GM19438 (cell line): ENCODE measurements around the gene CDC42BPG.

Experiments used
- ATAC-seq: cut with Tn5 transposase; IDR thresholded peaks from one replicate; pipeline ENCODE4 v1.9.1; 2021; ENCODE audit warnings: low read depth; ENCODE audit not compliant: unreplicated experiment

CDC42BPG gene

GRCh38 chr11:64810271-64810890 lies 34.1 kb downstream of the CDC42BPG start, which contains the start of gene MEN1:
TSS of gene MEN1 (minus strand) at chr11:64810551. CDS start at chr11:64810109, 442 bp downstream.
- ATAC-seq = peak; percentile 57

DNA sequence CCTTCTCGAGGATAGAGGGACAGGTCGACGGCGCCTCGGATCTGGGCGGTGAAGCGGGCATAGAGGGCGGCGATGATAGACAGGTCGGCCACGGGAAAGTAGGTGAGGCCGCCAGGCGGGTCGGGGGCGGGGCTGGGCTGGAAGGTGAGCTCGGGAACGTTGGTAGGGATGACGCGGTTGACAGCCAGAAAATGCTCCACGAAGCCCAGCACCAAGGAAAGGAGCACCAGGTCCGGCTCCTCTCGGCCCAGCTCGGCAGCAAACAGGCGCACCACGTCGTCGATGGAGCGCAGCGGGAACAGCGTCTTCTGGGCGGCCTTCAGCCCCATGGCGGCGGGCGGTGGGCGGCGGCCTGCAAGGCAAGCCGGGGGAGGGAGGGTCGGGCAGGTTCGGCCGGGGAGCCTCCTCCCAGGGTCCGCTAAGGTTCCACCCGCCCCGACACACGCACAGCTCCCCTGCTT lies 34.6 kb downstream of the CDC42BPG start:
- ATAC-seq = no peak

DNA sequence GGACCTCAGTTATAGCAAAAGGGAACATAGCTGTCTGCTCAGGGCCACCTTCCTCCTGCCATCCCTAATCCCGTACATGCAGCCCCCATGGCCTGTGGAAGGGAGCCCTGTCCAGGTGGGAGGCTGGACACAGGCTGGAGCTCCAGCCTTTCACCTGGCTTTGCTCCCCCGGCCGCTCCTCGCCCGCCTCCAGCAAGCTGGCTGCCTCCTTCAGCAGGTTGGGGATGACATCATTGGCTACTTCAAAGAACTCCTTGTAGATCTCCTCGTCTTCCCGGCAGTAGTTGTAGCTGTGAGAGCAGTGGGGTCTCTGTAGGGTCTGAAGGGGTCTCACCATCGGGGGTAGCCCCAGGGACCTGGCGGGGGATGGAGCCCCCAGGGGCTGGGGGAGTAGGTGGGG lies 39.0 kb downstream of the CDC42BPG start:
- no peak for ATAC-seq

DNA sequence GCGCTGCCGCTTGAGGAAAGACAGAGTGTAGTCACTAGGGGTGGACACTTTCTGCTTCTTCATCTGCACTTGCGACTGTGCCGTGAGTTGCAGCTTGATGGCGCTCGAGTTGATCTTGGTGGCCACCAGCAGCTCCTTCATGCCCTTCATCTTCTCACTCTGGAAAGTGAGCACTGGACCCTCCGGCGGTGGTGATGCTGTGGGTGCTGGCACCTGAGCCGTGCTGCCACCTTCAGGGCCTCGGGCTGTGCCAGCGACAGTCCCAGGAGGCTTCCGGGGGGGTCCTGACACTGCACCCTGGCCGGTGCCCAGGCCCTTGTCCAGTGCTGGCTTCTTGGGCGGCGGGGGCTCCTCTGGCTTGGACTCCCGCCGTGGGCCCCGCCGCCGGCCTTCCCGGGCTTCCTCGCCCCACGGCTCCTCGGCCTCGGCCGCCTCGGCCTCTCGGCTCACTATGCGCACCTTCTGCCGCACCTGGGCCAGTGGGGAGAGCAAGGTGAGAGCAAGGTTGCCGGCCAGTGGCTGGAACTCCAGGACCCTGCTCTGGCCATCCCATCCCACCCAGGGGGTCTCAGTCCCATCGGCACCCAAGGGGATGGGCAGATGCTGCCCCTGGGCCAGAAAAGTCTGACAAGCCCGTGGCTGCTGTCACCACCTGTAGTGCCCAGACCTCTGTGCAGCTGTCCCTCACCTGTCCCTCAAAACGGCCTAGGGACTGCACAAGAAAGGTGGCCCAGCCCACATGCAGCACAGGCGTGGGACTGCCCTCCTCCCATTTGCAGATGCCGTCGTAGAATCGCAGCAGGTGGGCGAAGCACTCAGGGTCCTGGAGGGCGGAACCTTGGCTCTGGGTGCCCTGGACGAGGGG lies 39.9 kb downstream of the CDC42BPG start:
- no peak for ATAC-seq

DNA sequence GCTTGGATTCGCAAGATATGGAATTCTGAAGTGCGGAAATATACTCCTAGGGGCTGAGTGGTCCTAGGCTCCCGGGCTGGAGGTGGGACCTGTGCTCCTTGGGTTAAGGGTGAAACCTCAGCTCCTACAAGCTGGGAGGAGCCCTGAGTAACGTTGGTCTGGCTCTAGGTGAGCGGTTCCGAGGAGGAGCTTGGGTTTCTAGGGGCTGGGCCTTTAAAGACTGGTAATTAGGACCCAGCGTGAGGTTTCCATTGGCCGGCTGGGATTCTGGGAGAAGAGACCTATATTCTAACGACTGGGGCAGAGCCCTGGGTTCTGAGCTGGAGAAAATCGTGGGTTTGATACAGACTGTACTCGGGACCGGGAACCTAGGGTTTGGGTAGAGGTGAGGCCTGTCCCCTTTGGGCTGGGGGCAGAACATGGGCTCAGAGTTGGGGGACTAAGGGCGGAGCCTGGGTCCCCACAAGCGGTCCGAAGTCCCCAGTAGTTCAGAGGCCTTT lies 40.6 kb downstream of the CDC42BPG start:
- no peak for ATAC-seq

GRCh38 chr11:64803158-64803845 lies 41.2 kb downstream of the CDC42BPG start, which contains the start of gene MAP4K2:
TSS of gene MAP4K2 (minus strand) at chr11:64803214. CDS start at chr11:64803149, 65 bp downstream.
- peak; percentile 43 for ATAC-seq

DNA sequence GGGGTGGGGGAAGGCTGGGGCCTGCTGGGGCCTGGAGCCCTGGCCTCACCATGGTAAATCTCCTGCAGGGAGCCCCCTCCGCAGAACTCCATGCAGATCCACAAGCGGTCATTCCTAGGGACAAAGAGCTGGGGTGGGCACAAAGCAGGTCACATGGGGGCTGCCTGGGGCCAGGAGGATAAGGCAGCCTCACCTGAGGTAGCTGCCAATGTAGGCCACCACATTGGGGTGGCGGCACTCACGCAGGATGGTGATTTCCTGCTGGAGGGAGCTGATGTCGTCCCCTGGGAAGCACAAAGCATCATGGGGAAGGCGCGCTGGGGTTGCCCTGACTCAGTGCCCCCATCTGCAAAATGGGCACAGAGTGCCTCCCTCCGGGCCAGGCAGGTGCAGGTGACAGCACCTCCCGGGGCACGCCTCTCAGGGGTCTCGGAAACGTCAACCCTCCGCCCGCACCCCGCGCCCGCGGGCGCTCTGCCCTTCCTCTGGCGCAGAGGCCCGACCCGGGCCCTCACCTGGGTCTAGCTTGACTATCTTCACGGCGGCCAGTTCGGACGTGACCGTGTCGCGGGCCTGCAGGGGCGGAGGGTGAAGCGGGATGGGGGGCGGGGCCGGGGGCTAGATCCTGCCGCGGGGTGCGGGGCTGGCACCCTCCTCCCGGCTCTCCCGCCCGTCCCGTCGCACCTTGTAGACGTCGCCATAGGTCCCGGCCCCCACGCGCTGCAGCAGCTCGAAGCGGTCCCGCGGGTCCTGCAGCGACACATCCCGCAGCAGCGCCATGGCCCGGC lies 41.9 kb downstream of the CDC42BPG start:
- ATAC-seq = peak; percentile 14

DNA sequence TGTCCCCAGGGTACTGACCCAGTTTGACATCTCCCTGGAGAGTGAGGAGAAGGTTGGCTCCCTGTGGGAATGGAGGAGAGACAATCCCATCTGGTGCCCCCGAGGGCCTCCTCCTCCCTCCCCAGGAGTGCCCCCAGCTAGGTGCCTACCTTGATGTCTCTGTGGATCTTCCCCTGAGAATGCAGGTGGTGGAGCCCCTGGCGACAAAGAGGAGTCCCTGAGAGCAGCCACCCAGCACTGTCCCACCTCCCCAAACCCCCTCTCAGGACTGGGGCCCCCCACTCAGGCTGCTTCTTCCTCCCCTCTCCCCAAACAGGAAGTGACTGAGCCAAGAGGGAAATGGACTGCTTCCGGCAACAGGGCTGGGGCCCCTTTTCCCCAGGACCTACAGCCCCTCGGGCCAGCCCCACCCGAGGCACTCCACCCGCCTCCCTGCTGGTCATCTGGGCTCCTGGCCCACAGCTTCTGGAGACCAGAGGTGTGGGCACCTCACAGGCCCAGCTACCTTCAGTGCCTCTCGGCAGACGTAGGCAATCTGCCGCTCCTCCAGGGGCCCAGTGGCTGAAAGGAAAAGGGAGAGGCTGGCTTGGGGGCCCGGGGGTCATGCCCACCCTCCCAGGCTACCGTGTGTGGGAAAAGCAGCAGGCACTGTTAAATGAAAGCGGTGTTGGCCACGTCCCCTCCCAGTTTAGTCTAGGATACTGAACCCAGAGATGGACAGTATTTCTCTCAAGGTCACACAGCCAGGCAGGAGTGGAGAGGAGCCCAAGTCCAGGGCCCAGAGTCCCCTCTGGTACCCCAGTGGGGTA lies 42.7 kb downstream of the CDC42BPG start:
- ATAC-seq = no peak

- ATAC-seq = no peak
These were observed 43.3 kb downstream of the CDC42BPG start for GRCh38 chr11:64801158-64801464.

DNA sequence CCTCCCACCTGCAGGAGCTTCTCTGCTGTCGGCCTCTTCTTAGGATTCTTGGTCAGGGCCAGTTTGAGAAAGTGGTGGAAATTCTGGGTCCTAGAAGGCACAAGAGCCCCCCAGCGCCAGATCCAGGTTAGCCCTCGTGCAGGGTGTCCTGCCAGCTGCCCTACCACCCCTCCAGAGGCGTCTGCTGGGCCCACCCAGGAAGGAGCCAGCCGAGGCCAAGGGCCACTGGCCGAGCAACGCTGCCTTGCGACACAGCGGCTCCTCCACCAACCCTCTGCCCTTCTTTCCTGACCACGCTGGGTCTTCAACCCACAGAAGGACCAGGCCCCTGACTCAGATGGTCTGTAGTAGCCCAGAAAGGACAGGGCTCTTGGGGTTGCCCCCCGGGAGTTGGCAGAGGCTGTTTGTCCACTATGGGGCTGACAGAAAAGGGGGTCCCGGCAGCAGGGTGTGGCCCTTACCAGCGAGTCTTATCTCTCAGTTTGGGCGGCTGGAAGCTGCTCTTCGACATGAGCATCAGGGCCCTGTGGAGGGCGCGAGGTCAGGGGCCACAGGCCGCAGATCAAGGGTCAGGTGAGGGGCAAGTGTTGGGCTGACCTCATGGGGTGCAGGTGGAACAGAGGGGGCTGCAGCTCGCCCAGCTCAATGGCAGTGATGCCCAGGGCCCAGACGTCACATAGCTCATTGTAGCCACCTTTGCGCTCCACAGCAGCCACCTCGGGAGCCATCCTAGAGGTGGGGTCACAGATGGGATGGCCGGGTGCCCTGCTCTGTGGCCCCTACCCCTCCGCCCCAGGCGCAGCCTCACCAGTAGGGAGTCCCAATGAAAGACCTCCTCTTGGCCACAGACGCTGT lies 43.9 kb downstream of the CDC42BPG start:
- ATAC-seq = no peak

DNA sequence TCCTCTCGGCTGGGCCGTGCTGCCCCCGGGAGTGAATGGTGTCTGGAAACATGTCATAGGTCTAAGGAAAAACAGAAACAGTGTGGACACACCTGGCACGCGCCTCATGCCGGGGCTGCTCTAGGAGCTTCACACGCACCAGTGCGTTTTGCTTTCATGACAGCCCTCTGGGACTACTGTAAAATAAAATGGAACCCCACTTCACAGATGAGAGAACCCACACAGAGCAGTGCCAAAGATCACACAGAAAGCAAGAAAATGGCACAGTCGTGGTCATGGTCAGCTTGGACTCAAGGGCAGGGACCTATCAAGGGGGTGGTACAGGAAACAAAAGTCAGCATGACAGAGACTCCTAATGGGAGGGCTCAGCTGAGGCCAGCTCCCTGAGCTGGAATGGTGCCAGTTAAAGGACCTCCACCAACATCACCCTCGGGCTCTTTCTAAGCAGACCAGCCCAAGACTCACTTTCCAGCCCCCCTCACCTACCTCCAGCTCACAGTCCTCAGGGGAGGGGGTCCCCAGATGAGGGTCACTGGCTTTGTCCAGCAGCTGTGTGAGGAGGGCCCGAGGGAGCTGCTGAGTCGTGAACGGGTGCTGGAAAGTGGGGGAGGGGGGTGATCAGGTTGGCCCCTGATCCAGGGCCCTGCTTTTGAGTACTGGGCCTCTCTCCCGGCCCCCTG lies 44.7 kb downstream of the CDC42BPG start:
- ATAC-seq = no peak

GRCh38 chr11:64799256-64799622 lies 45.2 kb downstream of the CDC42BPG start:
- no peak for ATAC-seq

DNA sequence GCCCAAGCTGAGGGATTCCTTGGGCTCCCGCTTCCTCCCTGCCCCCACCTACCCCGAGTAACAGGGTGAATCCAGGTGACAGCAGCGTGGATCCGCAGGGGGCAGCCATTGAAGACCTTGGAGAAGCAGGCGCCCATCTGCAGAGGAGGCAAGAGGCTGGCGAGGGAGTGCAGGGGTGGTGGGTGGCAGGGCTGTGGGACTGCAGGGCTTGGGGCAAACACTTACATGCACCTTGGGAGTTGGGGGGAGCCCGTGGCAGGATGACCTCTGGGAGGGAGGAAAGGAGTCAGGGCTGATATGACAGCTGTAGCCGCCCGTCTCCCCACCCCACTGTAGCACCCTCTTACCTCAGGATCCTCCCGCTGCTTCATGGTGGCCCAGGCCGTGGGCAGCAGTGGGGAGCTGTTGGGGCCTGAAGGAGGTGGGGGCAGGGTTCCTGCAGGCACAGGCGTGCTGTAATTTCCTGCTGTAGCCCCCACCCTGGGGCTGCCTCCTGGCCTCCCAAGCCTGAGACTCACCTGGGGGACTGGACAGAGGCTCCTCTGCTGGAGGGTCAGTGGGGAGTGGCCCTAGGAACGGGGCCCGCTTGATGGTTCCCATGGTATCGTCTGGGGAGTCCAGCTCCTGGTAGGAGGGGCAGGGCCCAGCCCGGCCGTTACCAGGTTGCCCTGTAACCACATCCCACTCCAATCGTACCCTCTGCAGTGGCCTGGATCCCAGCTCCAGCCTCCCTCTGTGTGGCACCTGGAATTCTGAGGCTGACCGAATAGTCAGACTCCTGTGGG lies 47.5 kb downstream of the CDC42BPG start:
- no peak for ATAC-seq

- ATAC-seq = no peak
These were observed 48.3 kb downstream of the CDC42BPG start for GRCh38 chr11:64796047-64796756.

DNA sequence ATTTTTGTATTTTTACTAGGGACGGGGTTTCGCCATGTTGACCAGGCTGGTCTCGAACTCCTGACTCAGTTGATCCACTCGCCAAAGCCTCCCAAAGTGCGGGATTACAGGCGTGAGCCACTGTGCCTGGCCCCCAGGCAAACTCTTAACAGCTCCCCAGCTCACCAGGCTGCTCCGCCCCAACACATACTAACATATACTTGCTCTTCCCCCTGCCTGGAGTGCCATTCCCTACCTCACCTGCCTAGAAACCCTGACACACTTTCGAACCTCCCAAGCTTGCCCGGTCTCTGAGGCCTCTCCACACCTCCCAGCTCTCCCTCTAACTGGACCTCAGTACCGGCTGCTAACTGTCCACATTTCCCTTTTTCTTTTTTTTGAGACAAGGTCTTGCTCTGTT lies 49.9 kb downstream of the CDC42BPG start:
- ATAC-seq = no peak

- ATAC-seq = no peak
These were observed 50.9 kb downstream of the CDC42BPG start for GRCh38 chr11:64793271-64794160.
